Diencephalon (tissue), 1 donor: ENCODE measurements around the gene ZNF649. TPM values are rescaled to one million over a fixed set of nuclear protein-coding genes. Genes with fewer than 3 reads are reported as not detected.

Source experiments
- total RNA-seq: library from RNA; depleted of rRNA; stranded (reverse); fragments of >200 nt; gene quantifications from one replicate; pipeline ENCODE4 v1.2.3, GENCODE V29; 2014

Gene ZNF649
- total RNA-seq = 39.0 TPM

GRCh38 chr19:51904331-51905165 is at the start of gene ZNF649:
Gene ZNF649, minus strand, starts transcription at chr19:51905017. Its CDS starts 4,910 bp downstream, at chr19:51900107.

GRCh38 chr19:51926784-51927741 is 22.2 kb upstream of the ZNF649 start, which contains the start of gene ZNF613:
Gene ZNF613, plus strand, starts transcription at chr19:51927472. Its CDS starts 8,749 bp downstream, at chr19:51936221.

DNA sequence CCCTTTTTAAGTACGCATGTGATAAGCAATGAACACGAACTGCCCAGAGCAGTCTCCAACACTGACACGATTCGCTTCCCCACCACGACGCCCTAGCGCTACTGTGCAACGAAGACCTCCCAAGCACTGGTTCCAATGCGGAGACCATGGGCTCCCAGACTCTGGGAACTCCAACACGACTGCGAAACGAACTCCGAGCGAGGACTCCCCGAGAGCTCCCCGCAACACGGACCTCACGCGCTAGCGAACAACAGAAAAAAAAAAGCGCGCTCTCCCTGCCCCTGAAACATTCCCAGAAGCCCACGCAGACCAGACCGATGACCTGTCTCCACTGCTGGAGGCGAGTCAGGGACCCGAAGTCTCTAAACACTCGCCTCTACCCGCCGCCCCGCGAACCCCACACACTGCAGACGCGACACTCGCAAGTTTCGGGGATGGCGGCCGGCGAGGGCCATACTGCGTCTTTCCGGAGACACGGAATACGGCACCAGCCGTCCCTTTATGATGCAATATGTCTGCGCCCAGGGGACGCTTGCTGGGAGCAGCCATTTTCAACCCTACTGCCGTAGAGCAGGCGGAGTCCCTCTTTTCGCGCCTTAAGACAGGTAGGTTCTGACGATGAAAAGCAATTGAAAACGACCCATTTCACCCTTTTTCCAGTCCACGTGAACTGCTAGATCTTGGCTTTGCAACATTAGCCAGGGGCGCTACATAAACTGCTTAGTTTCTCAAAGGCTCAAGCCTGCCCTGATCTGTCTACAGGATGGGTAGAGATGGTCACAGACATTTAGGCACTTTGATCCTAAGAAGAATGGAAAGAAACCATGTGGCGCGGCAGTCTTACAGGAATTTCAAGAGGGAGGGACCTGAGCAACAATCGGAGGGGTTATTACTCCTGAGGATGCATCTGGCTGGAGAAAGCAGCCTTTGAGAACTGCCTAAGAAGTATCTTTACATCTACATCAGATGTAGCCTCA is 17.0 kb downstream of the ZNF649 start, which contains the start of gene ZNF577:
Gene ZNF577, minus strand, starts transcription at position 430 of the 977 bp plus-strand sequence. CDS start 7,569 bp downstream, outside the sequence.

Other genes with a start within 250 kb of the ZNF649 start
- 4.4 TPM for gene SPACA6, start 211.7 kb downstream of the ZNF649 start, total RNA-seq
- gene HAS1, start 181.0 kb downstream of the ZNF649 start, total RNA-seq = 5.5 TPM
- gene FPR1, start 153.1 kb downstream of the ZNF649 start, total RNA-seq = 10.6 TPM
- gene FPR2, start 143.8 kb downstream of the ZNF649 start, total RNA-seq = 0.92 TPM
- 0.46 TPM for gene FPR3, start 109.9 kb downstream of the ZNF649 start, total RNA-seq
- 64.8 TPM for gene ZNF577, start 17.1 kb downstream of the ZNF649 start, total RNA-seq
- 10.4 TPM for gene ZNF613, start 22.5 kb upstream of the ZNF649 start, total RNA-seq
- 14.8 TPM for gene ZNF350, start 81.8 kb upstream of the ZNF649 start, total RNA-seq
- 28.1 TPM for gene ZNF615, start 103.2 kb upstream of the ZNF649 start, total RNA-seq
- 27.2 TPM for gene ZNF614, start 123.4 kb upstream of the ZNF649 start, total RNA-seq
- 22.4 TPM for gene ZNF432, start 143.8 kb upstream of the ZNF649 start, total RNA-seq
- 42.0 TPM for gene ZNF841, start 190.7 kb upstream of the ZNF649 start, total RNA-seq
- gene ZNF616, start 234.9 kb upstream of the ZNF649 start, total RNA-seq = 23.3 TPM